ENCODE measurements around the gene SLC12A6.
"Not testable (repeated sequence)": the region's sequence is repeated elsewhere in the genome, so short reads cannot be mapped to it uniquely, and the experiment has no call there.

SLC12A6 gene

DNA sequence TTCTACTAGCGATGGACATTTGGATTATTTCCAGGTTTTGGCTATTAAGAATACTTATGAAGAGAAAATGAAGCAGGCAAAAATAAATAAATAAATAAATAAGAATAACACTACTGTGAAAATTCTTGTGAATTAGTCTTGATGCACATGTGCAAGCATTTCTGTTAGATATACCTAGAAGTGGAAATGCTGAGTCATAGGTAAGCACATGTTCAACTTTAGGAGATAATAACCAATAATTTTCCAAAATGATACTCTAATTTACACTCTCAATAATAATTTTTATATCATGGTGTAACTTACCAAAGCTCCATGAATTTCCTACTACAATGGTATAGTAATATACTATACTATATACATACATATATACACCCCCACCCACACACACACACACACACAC is 89.4 kb downstream of the SLC12A6 start:
- no peak for DNase-seq

DNA sequence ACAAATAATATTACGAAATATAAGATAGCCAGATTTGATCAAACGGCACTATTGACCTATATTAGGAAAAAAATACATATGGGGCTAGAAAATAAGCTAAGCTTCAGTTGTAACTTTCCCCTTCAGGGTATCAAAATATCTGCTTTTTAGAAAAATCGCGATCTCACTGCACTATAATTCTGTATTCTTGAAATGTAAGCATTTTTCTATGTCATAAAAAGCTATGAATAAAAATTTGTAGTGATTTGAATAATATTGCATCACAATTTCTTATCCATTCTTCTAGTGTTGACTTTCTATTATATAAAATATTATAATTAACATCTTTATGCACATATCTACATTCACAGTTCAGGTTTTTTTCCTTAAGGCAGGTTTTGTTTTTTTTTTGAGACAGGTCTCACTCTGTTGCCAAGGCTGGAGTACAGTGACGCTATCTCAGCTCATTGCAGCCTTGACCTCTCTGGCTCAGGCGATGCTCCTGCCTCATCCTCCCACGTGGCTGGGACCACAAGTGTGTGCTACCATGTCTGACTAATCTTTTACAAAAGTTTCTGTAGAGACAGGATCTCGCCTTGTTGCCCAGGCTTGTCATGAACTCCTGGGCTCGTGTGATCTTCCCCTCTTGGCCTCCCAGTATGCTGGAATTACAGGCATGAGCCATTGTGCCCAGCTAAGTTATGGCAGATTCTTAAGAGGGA is 91.2 kb downstream of the SLC12A6 start:
- no peak for DNase-seq

DNA sequence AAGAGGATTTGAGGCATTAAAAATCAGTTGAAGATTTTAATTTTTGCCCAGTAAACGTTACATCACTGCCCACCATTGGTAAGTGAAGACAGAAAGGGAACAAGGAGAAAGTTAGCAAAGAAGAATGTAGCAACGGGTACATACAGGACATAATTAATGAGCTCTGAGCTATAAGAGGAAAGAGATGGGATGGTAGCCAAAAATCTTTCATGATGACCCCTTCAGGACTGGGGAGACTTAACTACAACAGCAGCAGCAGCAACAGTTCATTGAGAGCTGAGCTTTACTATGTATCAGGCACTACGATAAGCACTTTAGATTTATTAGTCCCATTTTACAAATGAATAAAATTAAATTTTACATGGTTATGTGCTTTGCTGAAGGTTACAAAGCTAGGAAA is 94.4 kb downstream of the SLC12A6 start:
- DNase-seq, result no peak

DNA sequence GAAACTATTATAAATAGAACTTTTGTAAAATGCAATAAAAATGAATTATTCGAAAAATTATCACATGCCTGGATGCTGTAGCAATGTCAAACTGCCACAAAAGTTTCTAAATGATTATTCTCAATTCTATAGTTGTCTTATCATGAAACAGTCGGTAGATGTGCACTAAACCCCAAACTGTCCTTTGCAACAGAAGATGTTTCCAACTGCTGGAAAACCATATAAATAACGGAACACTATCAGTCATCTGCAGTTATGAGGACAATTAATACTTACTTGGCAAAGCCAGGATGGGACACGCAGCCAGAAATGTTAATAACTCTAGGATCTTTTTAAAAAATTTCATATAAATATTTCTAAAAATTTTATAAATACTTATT is 95.3 kb downstream of the SLC12A6 start:
- no peak for DNase-seq

DNA sequence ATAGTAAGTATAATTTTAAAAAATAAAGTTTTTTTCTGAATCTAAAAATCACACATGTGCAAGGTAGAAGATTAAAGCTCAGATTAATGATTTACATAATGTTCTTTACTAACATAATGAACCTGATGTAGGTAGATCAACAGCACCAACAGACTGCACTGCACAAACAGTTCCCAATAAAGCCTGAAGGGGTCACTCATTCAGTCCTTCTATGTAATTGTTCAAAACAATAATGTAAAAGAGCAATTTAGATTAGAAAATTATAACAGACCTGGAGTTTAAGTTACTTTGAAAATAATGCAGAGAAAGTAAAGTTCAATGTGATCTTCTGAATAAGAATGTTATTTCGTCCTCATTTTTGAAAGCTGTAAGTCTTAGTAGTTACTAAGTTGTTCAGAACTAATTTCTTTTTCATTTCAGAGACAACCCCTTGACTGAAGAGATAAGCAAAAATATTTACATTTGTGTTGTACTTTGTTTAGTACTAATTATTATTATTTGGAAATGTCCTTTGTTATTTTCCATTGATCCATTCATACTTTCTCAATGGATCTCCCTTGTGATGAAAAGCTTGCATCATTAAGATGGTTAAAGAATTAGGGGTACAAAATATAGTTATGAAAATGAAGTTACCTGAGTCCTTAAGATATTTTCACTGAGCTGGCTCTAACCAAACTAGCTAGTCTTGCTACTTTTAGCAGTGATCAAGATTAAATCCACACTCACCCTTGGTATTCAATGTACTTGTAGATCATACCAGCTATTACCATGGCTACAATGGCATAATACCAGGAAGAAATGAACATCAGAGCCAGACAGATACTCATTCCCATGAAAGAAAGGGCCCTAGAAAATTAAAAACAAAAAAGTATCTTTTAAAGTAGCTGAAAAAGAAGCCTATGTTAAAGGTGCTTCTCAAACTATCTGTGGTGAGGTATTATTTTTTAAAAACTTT is 95.9 kb downstream of the SLC12A6 start:
- peak; percentile 46 to 73 for DNase-seq

DNA sequence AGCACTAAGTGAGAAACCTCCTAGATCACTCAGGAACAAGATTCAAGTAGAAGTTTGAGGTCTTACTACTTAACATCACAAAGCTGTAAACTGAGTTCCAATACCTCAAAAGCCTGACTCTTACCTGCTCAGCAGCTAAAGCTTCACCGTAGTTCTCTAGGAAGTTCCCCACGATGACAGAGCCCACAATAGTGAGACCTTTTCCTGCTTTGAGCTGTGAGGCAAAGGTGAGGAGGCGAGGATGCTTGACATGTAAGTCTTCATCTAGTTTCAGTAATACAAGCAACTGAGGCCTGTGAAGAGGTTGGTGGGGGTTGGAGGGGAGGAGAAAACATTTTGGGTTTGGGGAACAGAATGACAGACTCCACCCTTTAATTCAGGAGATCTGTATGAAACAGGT is 97.0 kb downstream of the SLC12A6 start:
- no peak for DNase-seq

DNA sequence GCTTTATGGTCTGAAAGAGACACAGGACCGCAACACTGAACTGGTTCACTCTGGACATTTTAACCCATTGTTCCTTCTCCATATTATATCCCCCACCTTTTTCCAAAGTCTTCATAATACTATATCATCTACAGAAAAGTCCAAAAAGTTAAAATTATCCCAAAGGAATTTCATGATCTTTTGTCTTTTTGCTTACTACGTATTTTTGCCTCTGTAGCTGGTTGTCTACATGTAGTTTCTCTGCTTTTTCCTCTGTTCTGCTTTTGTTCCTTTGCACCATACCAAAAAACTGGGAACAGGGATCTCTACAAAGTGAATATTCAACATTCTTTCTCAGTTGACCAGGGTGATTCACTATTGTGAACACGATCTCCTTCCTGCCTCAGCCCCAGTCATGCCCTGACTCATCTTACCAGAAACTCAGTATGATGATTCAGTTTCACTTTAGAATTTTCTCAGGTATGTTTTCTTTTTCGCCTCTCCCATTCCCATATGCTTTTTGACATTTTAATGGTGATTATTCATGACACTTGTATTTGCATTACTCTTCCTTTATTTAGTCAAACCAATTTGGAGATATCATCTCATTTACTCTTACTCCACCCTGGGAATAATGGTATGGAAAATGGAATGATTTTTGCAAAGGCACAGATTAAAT is 98.3 kb downstream of the SLC12A6 start:
- DNase-seq, result no peak

DNA sequence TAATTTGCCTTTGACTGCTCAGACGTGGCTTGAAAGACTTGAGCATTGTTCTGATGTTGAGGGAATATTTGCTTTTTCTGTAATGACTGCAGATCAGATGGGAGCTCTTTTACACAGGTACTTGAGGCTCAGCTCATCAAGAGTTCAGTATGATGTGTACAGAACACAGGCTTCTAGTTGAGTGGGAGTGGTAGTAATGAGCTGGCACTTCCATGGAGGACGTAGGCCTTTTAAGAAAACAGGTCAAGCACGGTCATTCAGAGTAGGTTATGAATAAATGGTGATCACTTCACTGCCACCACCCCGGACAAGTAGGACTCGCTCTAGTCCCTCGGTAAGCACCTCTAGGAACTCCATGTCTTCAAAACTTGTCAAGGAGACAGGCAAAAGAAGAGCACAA is 104.0 kb downstream of the SLC12A6 start:
- no peak for DNase-seq

DNA sequence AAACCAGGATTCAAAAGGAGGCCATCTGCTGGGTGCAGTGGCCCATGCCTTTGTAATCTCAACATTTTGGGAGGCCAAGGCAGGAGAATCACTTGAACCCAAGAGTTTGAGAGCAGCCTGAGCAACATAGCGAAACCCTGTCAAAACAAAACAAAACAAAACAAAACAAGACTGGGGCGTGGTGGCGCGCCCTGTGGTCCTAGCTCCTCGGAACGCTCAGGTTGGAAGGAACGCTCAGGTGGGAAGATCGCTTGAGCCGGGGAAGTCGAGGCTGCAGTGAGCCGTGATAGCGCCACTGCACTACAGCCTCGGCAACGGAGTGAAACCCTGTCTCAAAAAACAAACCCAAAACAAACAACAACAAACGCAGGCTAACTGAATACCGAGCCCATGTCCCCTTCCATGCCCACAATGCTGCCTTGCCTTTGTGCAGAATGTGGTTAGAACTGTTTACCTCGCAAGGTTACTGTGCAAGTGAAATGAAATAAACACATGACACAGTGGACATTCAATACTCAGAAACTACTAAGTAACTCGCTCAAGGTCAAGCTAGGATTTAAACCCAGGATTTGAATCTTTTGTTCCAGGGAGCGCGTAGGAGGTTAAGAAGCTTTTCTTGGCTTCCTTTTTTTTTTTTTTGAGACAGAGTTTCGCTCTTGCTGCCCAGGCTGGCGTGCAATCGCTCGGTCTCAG is 113.5 kb downstream of the SLC12A6 start:
- no peak for DNase-seq

DNA sequence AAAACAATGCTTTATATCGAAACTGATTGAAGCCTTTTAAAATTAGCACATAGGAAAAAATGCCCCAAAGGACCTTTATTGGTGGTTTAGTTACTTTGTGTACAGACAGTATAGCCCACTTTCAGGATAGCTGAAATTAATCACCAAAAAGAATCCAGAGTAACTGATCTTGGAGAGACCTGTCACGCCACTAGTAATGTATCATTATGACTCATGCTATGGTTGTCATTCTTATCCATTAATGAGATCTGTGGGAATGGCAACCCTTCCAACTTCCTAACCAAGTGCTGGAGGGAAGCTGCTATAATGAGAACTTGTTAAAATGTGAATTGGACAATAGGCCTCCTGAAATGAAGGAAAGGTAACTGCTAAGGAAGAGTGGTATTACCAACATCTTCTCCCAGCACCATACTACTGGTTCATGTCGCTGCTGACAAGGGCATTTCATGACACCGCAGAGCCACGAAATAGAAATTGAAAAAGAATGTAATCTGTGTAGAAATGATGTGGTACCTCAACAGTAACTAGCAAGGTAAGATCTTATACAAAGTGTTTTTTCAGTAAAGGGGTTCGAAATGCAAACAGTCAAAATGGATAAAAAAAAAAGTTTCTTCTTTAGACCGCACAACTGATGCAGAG is 119.9 kb downstream of the SLC12A6 start:
- no peak for DNase-seq

DNA sequence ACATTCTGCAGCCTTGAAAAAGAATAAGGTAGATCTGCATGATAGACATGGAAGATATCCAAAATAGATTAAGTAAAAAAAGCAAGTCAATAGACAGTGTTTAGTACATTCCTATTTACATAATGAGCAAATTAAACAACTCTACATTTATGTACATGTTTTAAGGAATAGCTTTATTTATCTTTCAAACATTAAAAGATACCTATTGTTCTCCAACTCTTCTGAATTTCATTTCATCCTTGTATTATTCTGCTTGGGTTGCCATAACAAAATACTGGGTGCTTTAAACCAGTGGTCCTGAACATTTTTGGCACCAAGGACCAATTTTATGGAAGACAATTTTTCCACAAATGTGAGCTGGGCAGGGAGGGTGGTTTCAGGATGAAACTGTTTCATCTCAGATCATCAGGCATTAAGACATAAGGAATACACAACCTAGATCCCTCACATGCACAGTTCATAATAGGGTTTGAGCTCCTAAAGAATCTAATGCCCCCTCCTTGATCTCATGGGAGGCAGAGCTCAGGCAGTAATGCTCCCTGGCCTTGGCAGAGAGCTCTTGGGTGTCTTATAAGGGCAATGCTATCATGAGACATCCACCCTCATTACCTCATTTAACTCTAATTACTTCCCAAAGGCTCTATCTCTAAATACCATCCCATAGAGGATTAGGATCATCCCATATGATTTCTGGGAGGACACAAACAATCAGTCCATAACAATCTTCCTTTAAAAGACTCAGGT is 120.9 kb downstream of the SLC12A6 start:
- no peak for DNase-seq

DNA sequence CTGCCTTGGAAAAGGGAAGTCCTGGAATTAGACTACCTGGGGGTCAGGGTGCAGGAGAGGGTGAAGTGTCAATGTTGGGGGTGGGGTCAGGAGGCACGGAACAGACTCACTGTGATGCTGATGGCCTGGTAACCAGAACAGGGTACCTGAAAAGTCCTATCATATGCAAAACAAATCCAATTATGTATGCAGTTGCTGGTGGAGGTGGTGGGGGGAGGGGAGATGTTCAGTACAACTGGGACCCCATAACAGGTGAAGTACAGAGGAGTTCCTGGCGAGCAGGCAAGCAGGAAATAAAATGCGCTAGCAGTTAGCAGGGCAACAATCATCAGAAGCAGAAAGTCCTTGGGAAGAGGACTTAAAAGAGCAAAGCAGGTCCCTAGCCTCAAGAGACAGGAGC is 123.4 kb downstream of the SLC12A6 start:
- DNase-seq, result no peak

DNA sequence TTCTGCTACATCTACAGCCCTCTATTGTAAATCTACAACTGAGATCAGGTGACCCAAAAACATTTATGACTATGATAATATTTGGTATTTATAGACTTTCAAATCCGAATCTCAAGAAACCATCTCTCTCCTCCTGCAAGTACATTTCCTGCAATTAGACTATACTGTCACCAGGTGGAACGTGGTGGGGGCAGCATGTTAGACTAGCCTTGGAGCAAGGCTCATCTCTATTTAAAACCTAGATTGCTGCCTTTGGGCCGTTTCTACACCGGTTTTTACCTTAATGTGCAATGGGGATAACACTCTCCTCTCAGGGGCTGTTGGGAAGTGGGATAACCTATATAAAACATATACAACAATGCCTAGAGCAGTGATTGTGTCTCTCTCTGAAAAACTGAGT is 123.9 kb downstream of the SLC12A6 start:
- DNase-seq, result no peak

DNA sequence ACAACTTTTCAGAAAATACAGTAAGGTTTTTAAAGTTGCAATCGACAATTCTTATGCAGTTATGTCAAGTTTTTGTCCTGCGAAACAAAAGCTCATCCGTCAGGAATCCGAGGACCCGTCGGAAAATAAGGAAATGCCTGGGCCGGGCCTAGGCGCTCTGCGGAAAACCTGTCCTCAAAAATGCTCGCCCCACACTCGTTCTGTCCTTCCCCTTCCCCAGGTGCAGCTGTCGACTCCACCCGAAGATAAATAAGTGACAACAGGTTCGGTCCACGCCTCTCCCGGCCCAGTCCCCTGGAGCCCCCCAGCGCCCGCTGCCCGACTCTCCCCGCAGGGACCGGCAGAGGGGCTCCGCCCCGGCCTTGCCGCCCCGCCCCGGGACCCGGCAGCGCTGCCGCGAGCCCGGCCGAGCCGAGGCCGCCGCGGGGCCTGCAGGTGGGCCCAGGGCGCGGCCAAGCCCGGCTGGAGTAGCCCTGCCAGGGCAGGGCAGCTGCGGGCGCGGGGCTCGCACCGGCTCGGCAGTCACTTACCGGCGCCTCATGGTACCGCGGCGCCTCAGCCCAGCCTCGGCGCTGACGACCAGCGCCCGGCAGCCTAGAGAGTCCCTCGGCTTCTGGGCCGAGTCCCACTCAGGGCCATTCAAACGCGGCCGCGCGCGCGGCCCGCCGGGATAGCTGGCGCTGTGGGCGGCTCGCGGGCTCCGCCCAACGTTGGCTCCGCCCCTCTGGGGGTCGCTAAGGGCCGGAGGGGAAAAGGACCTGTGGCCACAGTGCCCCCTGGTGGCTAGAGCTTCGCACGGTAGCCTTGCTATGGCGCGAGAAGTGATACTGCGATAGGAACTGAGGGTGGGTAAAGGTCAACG is 127.9 kb downstream of the SLC12A6 start, which contains the start of gene KATNBL1:
Gene KATNBL1 (minus strand): TSS at position 676 of the 862 bp plus-strand sequence. CDS start 46,420 bp downstream, outside the sequence.
- peak; percentile 93 to 96 for DNase-seq

DNA sequence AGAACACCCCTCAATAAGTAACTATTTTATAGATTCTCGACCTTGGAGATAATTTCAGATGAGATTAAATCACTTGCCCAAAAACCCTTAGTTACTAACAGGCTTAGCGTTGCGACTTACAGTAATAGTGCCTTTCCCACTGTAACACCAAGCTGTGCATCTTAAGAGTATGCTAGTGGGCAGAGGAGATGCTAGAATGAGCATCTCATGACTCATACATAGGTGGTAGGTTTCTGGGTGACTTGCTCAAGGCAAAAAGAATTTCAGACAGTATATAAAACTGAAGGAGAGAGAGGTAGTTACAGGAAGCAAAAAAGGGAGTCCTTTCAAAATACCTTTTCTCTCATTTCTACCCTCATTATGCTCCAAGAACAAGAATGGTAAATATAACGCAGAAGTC is 131.6 kb downstream of the SLC12A6 start:
- no peak for DNase-seq

DNA sequence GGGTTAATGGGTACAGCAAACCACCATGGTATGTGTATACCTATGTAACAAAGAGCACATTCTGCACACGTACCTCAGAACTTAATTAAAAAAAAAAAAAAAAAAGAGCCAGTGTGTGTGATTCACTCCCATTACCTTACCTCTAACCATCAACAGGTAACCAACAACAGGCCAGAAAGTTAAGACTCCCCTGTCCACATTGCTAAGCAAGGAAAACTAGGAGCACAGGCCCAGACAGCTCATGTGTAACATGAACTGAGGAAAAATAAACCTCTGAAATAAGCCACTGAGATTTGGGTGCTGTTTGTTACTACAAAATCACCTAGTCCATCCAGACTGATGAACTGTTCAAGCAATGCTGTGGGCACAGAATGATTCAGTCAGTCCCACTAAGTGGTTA is 133.6 kb downstream of the SLC12A6 start:
- DNase-seq, result no peak

DNA sequence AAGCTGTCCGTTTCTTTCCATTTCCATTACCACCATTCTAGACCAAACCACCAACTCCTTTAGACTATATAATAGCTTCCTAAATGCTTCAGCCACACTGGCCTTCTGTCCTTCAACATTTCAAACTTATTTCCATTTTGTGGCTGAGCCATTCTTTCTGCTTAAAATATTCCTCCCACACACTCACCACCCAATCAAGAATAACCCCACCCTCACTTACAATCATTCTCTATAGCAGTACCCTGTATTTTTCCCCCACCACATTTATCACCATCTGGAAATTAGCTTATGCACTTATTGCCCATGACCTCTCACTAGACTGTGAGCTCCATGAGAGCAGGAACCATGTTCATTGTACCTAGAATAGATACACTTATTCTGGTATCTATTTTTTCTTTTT is 134.3 kb downstream of the SLC12A6 start:
- no peak for DNase-seq

DNA sequence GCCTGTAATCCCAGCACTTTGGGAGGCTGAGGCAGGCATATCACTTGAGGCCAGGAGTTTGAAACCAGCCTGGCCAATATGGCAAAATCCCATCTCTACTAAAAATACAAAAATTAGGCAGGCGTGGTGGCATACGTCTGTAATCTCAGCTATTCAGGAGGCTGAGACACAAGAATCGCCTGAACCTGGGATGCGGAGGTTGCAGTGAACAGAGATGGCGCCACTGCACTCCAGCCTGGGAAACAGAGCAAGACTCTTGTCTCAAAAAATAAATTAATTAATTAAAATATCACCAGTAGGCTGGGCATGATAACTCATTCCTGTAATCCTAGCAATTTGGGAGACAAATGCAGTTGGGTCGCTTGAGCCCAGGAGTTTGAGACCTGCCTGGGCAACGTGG is 144.3 kb downstream of the SLC12A6 start:
- DNase-seq, result not testable (repeated sequence)

DNA sequence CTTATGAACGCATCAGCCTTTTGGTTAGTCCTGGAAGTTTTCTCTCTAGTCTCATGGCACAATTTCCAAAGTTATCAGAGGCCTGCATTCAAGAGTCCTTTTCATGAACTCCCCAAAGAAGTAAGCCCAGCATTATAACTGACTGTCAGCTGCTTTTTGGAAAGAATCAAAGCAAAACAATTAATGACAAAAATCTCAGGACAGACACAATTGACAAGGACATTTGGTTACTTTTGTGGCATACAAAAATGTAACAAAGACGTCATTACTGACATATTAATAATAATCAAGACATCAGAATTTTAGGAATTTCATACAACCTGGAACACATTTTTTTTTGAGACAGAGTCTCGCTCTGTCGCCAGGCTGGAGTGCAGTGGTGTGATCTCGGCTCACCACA is 148.9 kb downstream of the SLC12A6 start:
- no peak for DNase-seq

DNA sequence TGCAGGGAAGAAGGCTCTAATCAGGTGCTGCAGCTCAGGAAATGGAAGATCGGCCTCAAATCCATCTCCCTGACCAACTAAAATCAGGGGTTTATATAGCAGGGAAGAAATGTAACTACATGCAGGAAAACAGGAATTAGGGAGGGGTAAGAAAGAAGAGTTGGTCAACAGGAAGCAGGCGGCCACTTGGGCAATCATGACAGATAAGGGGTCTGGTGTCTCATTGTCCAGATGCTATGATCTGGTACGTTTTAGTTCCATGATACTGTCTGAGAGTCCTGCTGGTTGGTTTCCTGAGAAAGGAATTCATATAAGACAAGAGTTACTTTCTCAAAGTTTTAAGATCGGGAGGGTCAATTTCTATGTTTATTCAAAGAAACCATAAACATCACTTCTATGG is 151.9 kb downstream of the SLC12A6 start:
- no peak for DNase-seq

DNA sequence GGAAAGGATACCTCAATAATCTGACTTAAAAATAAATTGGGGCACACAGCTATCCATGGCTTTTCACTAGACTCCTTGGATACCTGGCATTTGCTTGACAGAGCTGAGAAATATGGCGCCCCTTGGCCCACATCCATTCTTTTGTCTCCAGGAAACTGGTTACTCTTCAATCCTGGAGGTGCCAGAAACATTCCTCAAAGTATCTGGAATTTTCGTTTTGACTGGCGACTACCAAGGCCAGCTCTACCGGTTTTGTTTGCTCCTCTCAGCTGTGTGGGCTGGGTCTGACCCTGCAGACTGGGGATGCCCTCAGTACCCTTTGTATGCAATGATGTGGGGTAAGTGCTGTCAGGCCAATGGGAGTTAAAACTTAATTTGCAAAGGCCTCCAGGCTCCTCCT is 154.6 kb downstream of the SLC12A6 start:
- no peak for DNase-seq

All from CD4-positive, alpha-beta T cell treated with Interferon alpha-2 for 1 hour (primary cell).